Erythroblast (primary cell): ENCODE measurements around the gene SETD1B.

Source experiments
- DNase-seq, 2 experiments: peaks; one replicate each; lab custom pipeline; 2025; lab: John Stamatoyannopoulos, UW
- GATA1 ChIP-seq: IDR thresholded peaks from 2 replicates; pipeline ENCODE4 v1.6.1; 2011; ENCODE audit warnings: low read depth, mild to moderate bottlenecking, control low read depth, low read length, moderate library complexity
- POLR2A ChIP-seq: IDR thresholded peaks from 2 replicates; pipeline ENCODE4 v1.6.1; 2011; ENCODE audit warnings: mild to moderate bottlenecking, low read length

SETD1B gene

DNA sequence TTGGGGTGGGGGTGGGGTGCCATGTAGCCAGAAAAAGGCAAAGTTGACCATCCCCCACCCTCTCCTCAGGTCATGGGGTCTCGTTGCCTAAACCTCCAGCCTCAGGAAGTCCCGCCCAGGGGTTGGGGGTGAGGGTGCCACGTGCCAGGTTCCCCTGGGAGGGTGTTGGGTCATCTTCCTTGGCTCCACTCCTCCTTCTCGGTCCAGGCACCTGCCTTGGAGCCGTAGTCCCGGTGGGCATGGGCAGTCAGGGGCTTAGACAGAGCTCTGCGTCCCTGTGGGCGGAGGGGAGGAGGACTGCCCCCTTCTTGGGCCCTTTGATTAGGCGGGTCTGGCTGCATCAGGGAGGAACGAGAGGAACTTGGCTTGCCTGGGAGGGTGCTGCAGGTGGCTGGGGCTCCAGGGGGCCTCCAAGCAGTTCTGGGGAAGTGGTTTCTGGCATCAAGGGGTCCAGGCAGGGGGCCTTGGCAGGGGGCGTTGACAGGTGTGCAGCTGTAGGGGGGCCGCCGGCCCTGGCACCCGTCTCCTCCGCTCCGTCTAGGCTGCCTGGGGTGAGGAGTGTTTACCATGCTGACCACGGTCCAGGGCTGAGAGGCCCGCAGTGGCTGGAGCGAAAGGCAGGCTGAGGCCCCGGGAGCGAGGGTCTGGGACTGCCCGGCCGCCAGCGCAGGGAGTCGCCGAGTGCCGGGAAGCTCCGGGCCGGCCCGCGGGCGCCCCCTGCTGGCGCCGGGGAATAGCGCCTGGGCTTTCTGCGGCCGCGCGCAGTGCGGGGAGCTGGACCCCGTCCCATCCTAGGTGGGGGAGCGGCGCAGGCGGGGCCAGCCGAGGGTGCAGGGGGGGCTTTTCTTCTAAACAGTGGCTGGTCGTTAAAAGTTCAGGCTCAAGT, 7.9 kb downstream of the SETD1B start:
- TF ChIP-seq POLR2A (no peak), GATA1 (no peak)
- DNase-seq = peak; percentile 77 to 88

DNA sequence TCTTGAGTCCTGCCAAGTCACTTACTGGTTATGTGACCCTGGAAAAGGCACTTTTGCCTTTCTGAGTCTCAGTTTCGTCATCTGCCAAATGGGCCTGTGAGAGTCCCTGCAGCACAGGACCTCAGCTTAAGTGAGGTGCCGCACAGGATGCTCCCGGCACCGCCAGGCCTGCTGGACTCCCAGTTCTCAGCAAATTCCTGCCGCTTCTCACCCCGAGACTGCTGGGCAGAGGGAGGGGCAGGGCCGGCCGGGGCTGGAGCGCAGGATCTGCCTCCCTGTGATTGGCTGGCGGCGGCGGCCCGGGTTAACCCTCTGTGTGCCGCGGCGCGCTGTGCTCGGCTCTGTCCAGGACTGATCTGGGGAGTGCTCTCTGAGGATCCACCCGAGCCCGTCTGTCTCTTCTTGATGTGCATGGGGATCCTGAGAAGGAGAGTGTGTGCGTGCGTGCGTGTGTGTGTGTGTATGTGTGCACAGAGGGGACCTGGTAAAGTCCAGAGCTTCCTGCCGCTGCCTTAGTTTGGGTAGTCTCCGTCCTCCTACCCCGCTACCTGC, 8.6 kb downstream of the SETD1B start:
- peak; percentile 77 to 81 for DNase-seq
- TF ChIP-seq GATA1 (no peak), POLR2A (no peak)

DNA sequence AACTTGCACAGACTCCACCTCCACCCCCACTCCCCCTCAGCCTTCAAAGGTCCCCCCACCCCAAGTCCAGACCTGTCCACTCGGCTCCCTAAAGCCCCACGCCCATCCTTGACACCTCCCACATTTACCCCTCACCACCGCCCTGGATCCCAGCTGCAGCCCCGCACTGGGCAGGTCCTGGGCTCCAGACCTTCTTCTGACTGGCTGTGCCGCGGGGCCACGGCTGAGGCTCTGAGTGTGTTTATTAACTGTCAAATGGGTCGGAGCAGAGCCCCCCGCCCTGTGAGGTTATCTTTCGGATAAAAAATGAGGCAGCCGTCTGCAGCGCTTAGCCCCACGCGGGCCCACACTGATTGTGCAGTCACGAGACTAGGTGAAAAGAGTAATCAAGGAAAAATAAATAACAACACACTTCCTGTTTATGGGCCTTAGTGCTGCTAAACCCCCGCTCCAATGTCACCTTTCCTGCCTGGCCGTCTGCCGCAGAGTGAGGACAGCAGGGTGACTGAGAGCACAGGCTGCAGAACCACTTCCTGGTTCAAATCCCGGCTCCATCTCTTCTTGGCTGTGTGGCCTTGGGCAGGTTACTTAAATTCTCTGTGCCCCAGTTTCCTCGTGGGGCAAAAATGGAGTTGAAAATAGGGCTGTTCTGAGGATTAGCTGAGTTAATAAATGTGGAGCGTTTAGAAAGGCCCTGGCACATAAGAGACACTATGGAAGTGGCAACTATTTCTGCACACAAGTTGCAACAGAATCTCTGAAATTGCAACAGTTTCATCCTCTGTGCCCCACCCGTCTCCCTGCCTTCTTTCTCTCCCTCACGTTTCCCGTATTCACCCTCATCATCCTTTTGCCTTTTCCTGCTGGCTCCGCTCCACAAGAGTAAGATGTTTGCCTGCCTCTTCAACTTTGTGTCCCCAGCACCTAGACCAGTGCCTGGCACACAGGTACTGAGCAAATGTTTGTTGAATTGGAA, 9.4 kb downstream of the SETD1B start:
- TF ChIP-seq GATA1 (no peak), POLR2A (no peak)
- DNase-seq = peak in 1 of 2 experiments; percentile 54

DNA sequence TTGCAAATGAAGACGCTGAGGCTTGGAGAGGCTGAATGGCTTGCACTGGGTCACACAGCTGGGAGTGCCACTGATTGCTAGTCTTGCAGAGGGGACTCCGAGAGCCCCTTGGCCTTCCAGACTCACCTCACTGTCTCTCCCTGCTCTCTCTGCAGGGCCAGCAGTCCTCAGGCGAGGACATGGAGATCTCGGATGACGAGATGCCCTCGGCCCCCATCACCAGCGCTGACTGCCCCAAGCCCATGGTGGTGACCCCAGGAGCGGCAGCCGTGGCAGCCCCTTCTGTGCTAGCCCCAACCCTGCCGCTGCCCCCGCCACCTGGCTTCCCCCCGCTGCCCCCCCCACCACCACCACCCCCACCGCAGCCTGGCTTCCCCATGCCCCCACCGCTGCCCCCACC, 10.1 kb downstream of the SETD1B start:
- TF ChIP-seq POLR2A (no peak), GATA1 (no peak)
- no peak for DNase-seq

DNA sequence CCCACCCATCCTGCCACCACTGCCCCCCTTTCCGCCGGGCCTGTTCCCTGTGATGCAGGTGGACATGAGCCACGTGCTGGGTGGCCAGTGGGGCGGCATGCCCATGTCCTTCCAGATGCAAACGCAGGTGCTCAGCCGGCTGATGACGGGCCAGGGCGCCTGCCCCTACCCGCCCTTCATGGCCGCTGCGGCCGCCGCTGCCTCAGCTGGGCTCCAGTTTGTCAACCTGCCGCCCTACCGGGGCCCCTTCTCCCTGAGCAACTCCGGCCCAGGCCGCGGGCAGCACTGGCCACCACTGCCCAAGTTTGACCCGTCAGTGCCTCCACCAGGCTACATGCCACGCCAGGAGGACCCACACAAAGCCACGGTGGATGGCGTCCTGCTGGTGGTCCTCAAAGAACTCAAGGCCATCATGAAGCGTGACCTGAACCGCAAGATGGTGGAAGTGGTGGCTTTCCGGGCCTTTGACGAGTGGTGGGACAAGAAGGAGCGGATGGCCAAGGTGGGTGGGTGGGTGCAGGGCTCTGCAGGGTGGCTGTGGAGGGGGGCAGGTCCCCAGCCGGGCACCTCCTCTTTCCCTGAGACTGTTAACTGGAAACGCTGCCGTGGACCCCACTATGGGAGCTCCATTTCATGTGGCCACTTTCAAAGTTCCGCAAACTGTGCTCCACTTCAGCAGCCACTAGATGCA, 10.8 kb downstream of the SETD1B start:
- TF ChIP-seq POLR2A = no peak
- TF ChIP-seq GATA1 = no peak

DNA sequence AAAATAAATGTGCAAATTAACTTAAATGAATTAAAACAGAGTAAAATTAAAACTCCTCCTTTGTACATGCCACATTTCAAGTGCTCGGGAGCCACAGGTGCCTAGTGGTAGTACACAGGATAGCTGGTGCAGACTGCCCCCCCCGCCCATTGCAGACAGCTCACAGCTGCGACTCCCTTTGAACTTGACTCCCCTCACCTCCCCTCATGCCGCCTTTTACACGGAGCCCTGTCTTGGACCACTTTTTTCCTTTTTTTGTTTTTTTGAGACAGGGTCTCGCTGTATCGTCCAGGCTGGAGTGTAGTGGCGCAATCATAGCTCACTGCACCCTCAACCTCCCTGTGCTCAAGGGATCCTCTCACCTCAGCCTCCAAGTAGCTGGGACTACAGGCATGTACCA, 11.5 kb downstream of the SETD1B start:
- TF ChIP-seq POLR2A = no peak
- DNase-seq = no peak

More for the DNA sequence above, 10.8 kb downstream of the SETD1B start:
- no peak for DNase-seq

DNA sequence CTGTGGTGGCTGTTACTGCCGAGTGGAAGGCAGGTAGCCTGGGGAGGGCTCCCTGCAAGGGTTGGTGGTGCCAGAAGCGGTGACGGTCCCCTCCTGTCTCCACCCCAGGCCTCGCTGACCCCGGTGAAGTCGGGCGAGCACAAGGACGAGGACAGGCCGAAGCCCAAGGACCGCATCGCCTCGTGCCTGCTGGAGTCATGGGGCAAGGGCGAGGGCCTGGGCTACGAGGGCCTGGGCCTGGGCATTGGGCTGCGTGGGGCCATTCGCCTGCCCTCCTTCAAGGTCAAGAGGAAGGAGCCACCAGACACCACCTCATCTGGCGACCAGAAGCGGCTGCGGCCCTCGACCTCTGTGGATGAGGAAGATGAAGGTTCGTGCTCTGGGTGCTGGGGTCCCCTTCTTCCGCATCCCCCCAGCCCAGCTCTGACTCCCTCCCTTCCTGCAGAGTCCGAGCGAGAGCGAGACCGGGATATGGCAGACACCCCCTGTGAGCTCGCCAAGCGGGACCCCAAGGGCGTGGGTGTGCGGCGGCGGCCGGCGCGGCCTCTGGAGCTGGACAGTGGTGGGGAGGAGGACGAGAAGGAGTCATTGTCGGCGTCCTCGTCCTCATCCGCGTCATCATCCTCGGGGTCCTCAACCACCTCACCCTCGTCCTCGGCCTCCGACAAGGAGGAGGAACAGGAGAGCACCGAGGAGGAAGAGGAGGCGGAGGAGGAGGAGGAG, 13.3 kb downstream of the SETD1B start:
- no peak for DNase-seq
- no peak for TF ChIP-seq GATA1
- TF ChIP-seq POLR2A = no peak

DNA sequence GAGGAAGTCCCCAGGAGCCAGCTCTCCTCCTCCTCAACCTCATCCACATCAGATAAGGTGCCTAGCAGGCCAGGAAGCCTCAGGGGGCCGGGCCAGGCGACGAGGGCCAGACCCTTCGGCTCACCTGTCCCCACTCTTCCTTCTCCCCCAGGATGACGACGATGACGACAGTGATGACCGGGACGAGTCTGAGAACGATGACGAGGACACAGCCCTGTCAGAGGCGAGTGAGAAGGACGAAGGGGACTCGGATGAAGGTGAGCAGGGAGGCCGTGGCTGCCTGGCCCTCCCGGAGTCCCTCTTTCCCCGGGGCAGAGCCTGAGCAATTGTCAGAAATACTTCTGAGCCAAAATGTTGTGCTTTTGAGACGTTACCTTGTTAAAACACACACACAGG, 13.8 kb downstream of the SETD1B start:
- no peak for DNase-seq
- TF ChIP-seq GATA1 (no peak), POLR2A (no peak)

DNA sequence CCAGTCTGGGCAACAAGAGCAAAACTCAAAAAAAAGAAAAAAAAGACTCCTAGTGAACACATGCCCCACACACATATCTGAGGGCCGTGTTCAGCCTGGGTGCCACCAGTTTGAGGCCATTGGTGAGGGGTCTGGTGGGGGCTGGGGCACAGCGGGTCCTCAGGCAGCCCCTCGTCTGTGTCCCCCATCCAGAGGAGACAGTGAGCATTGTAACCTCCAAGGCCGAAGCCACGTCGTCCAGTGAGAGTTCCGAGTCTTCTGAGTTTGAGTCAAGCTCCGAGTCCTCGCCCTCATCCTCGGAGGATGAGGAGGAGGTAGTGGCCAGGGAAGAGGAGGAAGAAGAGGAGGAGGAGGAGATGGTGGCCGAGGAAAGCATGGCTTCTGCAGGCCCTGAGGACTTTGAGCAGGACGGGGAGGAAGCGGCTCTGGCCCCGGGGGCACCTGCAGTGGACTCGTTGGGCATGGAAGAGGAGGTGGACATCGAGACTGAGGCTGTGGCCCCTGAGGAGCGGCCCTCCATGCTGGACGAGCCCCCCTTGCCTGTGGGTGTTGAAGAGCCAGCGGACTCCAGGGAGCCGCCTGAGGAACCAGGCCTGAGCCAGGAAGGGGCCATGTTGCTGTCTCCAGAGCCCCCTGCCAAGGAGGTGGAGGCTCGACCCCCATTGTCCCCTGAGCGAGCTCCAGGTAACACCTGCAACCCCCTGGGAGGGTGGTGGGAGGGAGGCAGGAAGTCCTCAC, 15.6 kb downstream of the SETD1B start:
- no peak for TF ChIP-seq GATA1
- no peak for TF ChIP-seq POLR2A
- DNase-seq = no peak

DNA sequence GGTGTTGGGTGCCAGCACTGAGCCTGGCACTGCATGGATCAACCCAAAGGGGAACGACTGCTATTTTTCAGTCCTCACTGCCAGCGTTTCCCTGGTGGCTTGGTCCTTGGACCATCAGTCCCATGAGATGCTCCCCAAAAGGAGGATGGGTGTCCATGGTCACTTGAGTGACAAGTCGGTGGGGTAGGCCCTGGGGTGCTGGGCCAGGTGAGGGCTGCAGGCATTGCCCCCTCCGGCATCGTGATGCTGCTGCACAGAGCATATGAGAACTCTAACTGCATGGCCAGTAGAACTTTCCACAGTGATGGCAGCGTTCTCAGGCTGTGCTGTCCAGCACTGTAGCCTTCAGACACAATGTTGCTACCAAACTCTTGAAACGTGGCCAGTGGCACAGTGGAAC, 16.2 kb downstream of the SETD1B start:
- no peak for DNase-seq
- no peak for TF ChIP-seq POLR2A
- no peak for TF ChIP-seq GATA1

DNA sequence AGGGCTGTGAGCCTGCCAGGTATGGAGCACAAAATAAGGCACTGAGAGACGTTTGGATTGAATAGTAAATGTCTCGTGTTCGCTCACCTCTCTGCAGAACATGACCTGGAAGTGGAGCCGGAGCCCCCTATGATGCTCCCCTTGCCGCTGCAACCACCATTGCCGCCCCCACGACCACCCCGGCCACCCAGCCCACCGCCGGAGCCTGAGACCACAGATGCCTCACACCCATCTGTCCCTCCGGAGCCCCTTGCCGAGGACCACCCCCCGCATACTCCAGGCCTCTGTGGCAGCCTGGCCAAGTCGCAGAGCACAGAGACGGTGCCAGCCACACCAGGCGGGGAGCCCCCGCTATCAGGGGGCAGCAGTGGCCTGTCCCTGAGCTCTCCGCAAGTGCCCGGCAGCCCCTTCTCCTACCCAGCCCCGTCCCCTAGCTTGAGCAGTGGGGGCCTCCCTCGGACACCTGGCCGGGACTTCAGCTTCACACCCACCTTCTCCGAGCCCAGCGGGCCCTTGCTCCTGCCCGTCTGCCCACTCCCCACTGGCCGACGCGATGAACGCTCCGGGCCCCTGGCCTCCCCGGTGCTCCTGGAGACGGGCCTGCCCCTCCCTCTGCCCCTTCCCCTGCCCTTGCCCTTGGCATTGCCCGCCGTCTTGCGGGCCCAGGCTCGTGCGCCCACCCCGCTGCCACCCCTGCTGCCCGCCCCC, 18.7 kb downstream of the SETD1B start:
- TF ChIP-seq POLR2A = no peak
- TF ChIP-seq GATA1 = no peak
- DNase-seq = no peak
